ENCODE measurements around the gene L2HGDH.

Gene L2HGDH

GRCh38 chr14:50229681-50230080 lies 82.3 kb downstream of the L2HGDH start:
- DNase-seq (ENCODE audit: low read depth) = no peak

DNA sequence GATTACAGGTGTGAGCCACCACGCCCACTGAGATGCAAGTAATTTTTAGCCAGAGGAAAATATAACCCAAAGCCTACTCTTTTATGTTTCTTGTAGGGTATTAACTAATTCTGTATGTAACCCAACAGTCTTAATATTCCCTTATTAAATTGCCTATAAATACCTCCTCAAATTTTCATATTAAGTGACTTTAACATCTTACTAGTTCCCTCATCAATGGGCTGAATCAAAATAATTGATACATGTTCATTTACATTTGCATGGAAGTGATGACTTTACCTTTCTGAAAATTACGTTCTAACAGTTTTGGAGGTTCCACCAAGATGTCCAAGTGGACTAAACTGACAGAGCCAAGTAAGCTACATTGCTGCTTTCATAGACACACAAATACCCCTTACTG lies 83.7 kb downstream of the L2HGDH start:
- no peak for DNase-seq (ENCODE audit: low read depth)

GRCh38 chr14:50225974-50226297 lies 86.1 kb downstream of the L2HGDH start:
- no peak for DNase-seq (ENCODE audit: low read depth)

DNA sequence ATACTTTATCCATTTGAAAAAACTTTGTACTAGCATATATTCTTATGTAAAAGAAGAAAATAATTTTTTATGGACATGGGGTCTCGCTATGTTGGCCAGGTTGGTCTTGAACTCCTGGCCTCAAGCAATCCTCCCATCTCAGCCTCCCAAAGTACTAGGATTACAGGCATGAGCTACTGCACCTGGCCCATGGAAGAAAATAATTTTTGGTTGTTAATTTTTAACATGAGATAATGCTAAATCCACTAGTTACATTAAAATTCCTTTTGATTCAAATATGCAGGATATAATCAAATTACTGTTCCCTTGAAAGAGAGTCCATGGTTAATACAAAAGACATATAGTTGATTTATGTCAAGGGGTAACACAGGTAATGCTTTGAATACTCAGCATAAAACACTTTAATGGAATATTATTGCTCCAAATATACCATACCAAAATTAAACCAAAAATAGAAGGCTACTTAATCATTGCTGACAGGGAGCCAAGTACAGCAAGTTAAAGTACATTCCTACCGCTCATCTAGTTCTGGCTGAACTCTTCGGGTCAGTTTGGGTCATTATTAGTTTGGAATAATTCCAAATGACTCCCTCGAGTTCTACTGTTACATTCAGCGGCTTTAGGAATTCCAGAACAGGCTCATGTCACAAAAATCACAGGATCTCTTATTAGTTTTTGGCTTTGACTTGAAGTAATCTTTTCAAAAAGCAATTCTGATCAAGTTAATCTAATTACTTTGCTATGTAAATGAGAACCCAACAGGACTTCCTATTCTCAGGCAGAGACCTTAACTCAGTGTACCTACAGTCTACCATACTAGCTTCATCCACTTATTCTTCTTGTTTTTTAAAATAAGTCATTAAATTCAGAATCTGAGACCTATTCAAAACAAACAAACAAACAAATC lies 86.7 kb downstream of the L2HGDH start:
- DNase-seq (ENCODE audit: low read depth) = peak; percentile 88

DNA sequence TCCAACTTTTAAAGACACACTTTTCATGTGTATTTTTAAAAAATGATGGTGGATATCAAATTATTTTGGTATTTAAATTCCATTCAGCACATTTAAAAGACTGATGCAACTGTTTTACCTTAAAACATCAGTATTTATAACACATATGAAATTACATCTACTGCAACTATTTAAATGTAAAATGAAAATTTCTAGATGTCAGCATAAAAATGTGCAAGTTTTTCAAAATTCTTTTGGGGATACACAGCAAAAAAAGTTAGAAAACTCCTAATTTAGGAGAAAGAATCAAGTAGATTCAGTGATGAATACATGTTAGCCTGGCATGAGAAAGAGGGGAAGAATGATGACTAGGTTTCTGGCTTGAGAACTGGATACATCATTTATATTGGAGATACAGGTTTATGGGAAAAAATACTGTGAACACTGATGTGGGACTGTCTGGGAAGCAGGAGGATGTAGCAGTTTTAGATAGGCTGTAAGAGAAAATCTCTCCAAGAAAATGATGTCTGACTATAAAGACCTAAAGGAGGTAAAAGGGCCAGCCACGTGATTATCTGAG lies 89.9 kb downstream of the L2HGDH start:
- peak; percentile 24 for DNase-seq (ENCODE audit: low read depth)

DNA sequence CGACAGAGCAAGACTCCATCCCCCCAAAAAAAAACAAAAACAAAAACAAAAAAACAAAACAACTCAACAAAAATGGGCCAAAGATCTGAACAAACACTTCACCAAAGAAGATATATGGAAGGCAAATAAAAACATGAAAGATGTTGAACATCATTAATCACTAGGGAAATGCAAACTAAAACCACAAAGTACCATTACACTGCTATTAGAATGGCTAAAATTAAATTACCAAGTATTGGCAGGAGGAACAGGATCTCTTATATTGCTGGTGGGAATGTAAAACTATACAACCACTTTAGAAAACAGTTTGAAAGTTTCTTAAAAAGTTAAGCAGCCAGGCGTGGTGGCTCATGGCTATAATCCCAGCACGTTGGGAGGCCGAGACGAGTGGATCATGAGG lies 93.5 kb downstream of the L2HGDH start:
- no peak for DNase-seq (ENCODE audit: low read depth)

DNA sequence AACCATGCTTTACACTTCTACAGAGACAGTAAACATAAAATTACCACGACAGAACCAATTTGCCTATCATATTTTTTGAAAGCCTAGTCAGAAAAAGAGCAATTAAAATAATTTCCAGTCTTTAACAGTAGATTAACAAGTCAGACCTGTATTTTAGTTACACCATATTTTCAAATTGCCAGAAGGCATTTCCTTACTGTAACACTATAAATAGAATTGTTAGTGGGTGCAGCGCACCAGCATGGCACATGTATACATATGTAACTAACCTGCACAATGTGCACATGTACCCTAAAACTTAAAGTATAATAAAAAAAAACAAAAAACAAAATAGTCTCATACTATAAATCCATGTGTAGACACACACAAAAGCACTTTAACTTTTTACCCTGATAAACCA lies 96.6 kb downstream of the L2HGDH start:
- no peak for DNase-seq (ENCODE audit: low read depth)

- DNase-seq (ENCODE audit: low read depth) = no peak
These were observed 98.2 kb downstream of the L2HGDH start for GRCh38 chr14:50213795-50214194.

GRCh38 chr14:50212726-50213125 lies 99.3 kb downstream of the L2HGDH start:
- DNase-seq (ENCODE audit: low read depth) = no peak

DNA sequence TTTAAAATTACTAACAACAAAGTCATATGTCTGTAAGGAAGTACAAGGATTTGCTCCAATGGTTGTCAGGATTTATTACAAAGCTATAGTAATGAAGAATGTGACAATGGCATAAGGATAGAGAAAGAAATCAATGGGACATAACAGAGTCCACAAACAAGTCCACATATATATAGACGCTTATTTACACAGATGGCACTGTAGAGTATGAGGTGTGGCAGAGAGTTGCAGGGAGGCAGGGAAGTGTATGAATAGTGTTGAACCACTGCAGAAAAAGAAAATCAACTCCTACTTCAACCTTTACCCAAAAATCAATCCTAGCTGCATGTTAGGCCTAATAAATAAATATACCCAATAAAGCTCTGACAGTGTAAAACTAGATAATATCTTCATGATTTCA lies 102.0 kb downstream of the L2HGDH start:
- DNase-seq (ENCODE audit: low read depth) = no peak

GRCh38 chr14:50198499-50198898 lies 113.5 kb downstream of the L2HGDH start:
- DNase-seq (ENCODE audit: low read depth) = no peak

- DNase-seq (ENCODE audit: low read depth) = no peak
These were observed 120.5 kb downstream of the L2HGDH start for GRCh38 chr14:50191499-50191898.
